Sigmoid colon (tissue), 4 donors: Measurements from ENCODE around the gene VPS26A.

Experiments
- CTCF ChIP-seq, 4 experiments: fragments of 450-650 bp in 3 of 4; fragments of 200-600 bp in 1 of 4; IDR thresholded peaks; one replicate each; pipeline ENCODE4 v1.5.1; 2016 to 2019; ENCODE audit warnings: antibody characterized with exemption in 4 of 4, mild to moderate bottlenecking in 3 of 4, moderate library complexity in 2 of 4
- EP300 ChIP-seq, 4 donors: sonication (generic); formaldehyde crosslinking; IDR thresholded peaks; one replicate each; pipeline ENCODE4 v1.6.1; 2017; ENCODE audit warnings: antibody characterized with exemption in 4 of 4
- POLR2A ChIP-seq, 2 donors: fragments of 450-650 bp; IDR thresholded peaks; one replicate each; pipeline ENCODE4 v1.6.1; 2016; ENCODE audit warnings: antibody characterized with exemption in 2 of 2, mild to moderate bottlenecking in 2 of 2, moderate library complexity in 2 of 2
- POLR2AphosphoS5 ChIP-seq, 4 donors: sonication (generic); formaldehyde crosslinking; IDR thresholded peaks; one replicate each; pipeline ENCODE4 v1.6.1; 2017; ENCODE audit warnings: antibody characterized with exemption in 4 of 4

- TF ChIP-seq CTCF (IDR thresholded peaks at IDR 0.05) (no peak), POLR2AphosphoS5 (IDR thresholded peaks at IDR 0.05) (no peak), POLR2A (IDR thresholded peaks at IDR 0.05) (no peak), EP300 (IDR thresholded peaks at IDR 0.05) (no peak)
These were observed 62.5 kb downstream of the VPS26A start for GRCh38 chr10:69186524-69186923.
